Heart right ventricle (tissue), 16 donors: ENCODE measurements around the gene PID1. TPM values are rescaled to one million over a fixed set of nuclear protein-coding genes. Genes with fewer than 3 reads are reported as not detected.
A peak's percentile ranks its signal among the peaks of the same experiment; 100 is the strongest.

Experiments used
- ATAC-seq, 8 donors: fragments of 200-7000 bp; cut with Tn5 transposase; one replicate each; pipeline ENCODE4 v1.9.1; 2020; ENCODE audit warnings: mild to moderate bottlenecking in 8 of 8, moderate library complexity in 8 of 8, moderate number of reproducible peaks in 1 of 8
- DNase-seq, 2 donors: peaks; one replicate each; pipeline ENCODE4 v3.0.0-alpha.2; 2020
- H3K27ac ChIP-seq, 10 donors: fragments of 200-600 bp; sonication (generic) in 2 of 10; one replicate each; pipeline versions ENCODE4 v1.5.0 to v1.8.0; 2020 to 2022; ENCODE audit warnings: mild to moderate bottlenecking in 3 of 10
- H3K27me3 ChIP-seq, 7 donors: fragments of 200-600 bp; one replicate each; pipeline ENCODE4 v1.8.0; 2021 to 2022; ENCODE audit warnings: mild to moderate bottlenecking in 2 of 7
- H3K36me3 ChIP-seq, 9 donors: fragments of 200-600 bp; sonication (generic) in 1 of 9; one replicate each; pipeline versions ENCODE4 v1.5.0 to v1.8.0; 2020 to 2022; ENCODE audit warnings: mild to moderate bottlenecking in 2 of 9
- H3K4me1 ChIP-seq, 9 donors: fragments of 200-600 bp; sonication (generic) in 1 of 9; one replicate each; pipeline versions ENCODE4 v1.5.0 to v1.8.0; 2020 to 2022; ENCODE audit warnings: mild to moderate bottlenecking in 4 of 9
- H3K4me3 ChIP-seq, 10 donors: fragments of 200-600 bp; sonication (generic) in 2 of 10; one replicate each; pipeline versions ENCODE4 v1.5.0 to v1.8.0; 2020 to 2022; ENCODE audit warnings: mild to moderate bottlenecking in 7 of 10, moderate library complexity in 2 of 10
- H3K9me3 ChIP-seq, 11 donors: fragments of 200-600 bp in 10 of 11; sonication (generic) in 2 of 11; one replicate each; pipeline versions ENCODE4 v1.5.0 to v1.8.0; 2013 to 2022; ENCODE audit warnings: mild to moderate bottlenecking in 2 of 11, control low read depth in 1 of 11, moderate library complexity in 1 of 11
- CTCF ChIP-seq, 9 donors: fragments of 200-600 bp; sonication (generic) in 2 of 9; IDR thresholded peaks; one replicate each; pipeline versions ENCODE4 v1.5.0 to v1.8.0; 2021 to 2022; ENCODE audit warnings: antibody characterized with exemption in 9 of 9, mild to moderate bottlenecking in 5 of 9, moderate library complexity in 1 of 9
- whole genome bisulfite sequencing, 2 donors: extraction: QIAGEN DNeasy Blood & Tissue Kit; methylation state at CpG; one replicate each; pipeline ENCODE4 v1.1.7; 2013; ENCODE audit warnings: inconsistent platforms in 1 of 2; 5-methylcytosine and 5-hydroxymethylcytosine counted together
- intact Hi-C, 10 donors: fragments of 100-400 bp; cut with DNase I; formaldehyde crosslinking; loops; one replicate each; pipeline versions ENCODE4 v1.11.1 to v1.14.2; 2022
- polyA plus RNA-seq, 2 donors: library from polyadenylated mRNA; stranded (reverse); fragments of 200-250 nt; gene quantifications; one replicate each; pipeline ENCODE4 v1.2.3, GENCODE V29; 2013
- total RNA-seq, 10 donors: library from RNA; stranded (reverse); fragmentation: NEBNext Ultra II Directional in 3 of 10; extraction: Animal tissue kit (Norgen Biotek cat#: 25700) in 3 of 10; gene quantifications; one replicate each; pipeline versions ENCODE4 v1.2.1 to v1.2.4, GENCODE V29; 2021 to 2023
- donor health status: Arrhythmogenic right ventricular cardiomyopathy.
- donor health status: ischemic (EF 13 %, LVEDD 7.1; RV severe dilation, severe dysfunction).
- donor health status: healthy with polysubstance abuse.
- donor health status: DM: no; HTN: yes; CAD: no.
- donor health status: DM: no; HTN: no; CAD: no.
- donor health status: ischemic (EF 25% LVEDD 6.9; RV normal size, moderate dysfunction).
- donor health status: ischemic (EF 25% LVEDD 5.7; RV mildly dilated, moderate dysfunction).
- donor health status: healthy.
- donor health status: DM: yes; HTN: yes; CAD: no.
- donor health status: Ischemic cardiomyopathy.
- donor health status: ischemic (EF 35%, LVEDD 5.7; RV mildly dilated, moderate dysfunction).
- donor health status: nonischemic (EF 11% LVEDD 7.7; RV severe dilation, severe dysfunction).
- donor health status: DM: yes; HTN: yes; CAD: no.
- donor health status: PGD.
- donor health status: ischemic (EF 29% LVEDD 5.4; RV normal size, mild dysfunction).
- donor health status: nonischemic (EF 23%, LVEDD 6.1; RV moderate dilation, normal function).

The PID1 gene
- total and polyA plus RNA-seq, 12 donors: 3.6 to 12.0 (median 6.1) TPM

- no peak overlapping the region for H3K4me3 ChIP-seq
Observed at GRCh38 chr2:229256376-229256775, 14.7 kb downstream of the PID1 start.

DNA sequence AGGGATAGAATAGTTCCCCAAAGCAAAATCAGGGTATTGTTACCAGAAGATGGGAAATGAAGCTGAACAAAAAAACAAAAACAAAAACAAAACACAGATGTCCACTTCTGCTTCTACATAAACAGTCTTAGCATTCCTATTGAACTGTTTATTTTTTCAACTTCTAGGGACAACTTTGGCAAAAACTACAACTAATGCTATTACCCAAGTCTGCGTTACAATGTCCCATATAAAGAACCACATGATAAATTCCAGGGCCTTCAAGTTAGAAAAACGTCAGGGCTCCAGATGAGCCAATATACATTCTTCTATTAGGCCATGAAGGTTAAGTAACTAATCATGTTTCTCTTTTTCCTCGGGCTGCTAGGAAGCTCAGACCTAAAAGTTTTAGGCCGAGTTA, 16.9 kb downstream of the PID1 start:
- H3K27ac ChIP-seq: no peak overlapping the region
- no peaks in the 10 kb centered on the region for H3K36me3 ChIP-seq
- H3K4me1 ChIP-seq: peaks cover 0 to 13% (median 0%) of the 10 kb centered on the region in 9 donors
- H3K9me3 ChIP-seq: no peaks in the 10 kb centered on the region
- DNase-seq: no peak
- WGBS, 2 donors: 48 to 54% methylated on average over 4 of the region's 4 CpGs
- intact Hi-C loops: no loop called here
- TF ChIP-seq CTCF (IDR thresholded peaks at IDR 0.05): no peak
- no peak for ATAC-seq
- H3K4me3 ChIP-seq: no peak overlapping the region
- H3K27me3 ChIP-seq: no peaks in the 10 kb centered on the region

More at GRCh38 chr2:229256376-229256775, 14.7 kb downstream of the PID1 start:
- Histone ChIP-seq H3K36me3 (peaks cover 0 to 8% (median 1%) of the 10 kb centered on the region in 9 donors), H3K9me3 (peaks cover 0 to 18% (median 4%) of the 10 kb centered on the region in 11 donors), H3K27me3 (no peaks in the 10 kb centered on the region), H3K4me1 (peaks cover 0 to 13% (median 0%) of the 10 kb centered on the region in 9 donors), H3K27ac (no peak overlapping the region)
- no peak for TF ChIP-seq CTCF (IDR thresholded peaks at IDR 0.05)
- no peak for ATAC-seq
- no peak for DNase-seq
- intact Hi-C loops: no loop called here

DNA sequence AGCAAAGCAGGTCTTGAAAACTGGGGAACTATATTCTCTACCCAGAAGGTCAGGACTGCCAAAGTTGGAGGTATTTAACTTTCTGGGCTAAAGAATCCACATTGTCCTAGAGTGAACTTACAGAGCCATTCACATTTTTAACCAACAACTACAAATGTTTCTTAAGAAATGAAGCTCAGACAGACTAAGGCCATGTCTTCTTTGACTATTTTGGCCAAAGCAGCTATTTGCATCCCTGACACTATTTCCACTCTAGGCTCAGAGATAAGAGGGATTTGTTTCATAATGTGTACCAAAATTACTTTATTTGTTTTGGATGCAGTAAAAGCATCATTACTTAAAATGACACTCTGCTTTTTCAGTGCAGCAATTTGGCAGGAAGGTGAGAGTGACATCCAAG, 18.1 kb downstream of the PID1 start:
- H3K4me1 ChIP-seq: peaks cover 0 to 13% (median 0%) of the 10 kb centered on the region in 9 donors
- TF ChIP-seq CTCF (IDR thresholded peaks at IDR 0.05): no peak
- ATAC-seq: peak in 5 of 8 donors; percentile 42 to 62 (median 53)

DNA sequence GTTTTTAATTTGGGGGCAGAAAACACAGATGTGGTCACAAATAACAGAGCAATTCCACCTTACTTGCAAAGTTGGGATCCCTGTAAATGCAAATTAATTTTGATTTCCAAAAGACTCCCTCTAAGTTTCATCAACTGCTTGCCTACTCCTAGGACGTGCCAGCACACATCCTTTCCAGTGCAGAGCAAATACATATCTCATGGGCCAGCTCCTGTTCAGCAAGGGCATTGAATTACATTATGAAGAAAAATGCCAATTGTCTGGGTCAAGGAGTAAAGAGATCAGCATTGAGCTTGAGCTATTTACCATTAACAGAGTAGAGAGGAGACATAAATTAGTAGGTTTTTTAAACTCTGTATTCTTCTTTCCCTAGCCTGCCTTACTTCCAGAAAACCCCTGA, 18.8 kb downstream of the PID1 start:
- H3K4me1 ChIP-seq: peaks cover 0 to 16% (median 0%) of the 10 kb centered on the region in 9 donors
- ATAC-seq (no peak), DNase-seq (no peak)
- H3K4me3 ChIP-seq: no peak overlapping the region
- intact Hi-C loops: no loop called here
- no peaks in the 10 kb centered on the region for H3K9me3 ChIP-seq
- H3K27me3 ChIP-seq: no peaks in the 10 kb centered on the region
- no peaks in the 10 kb centered on the region for H3K36me3 ChIP-seq
- peak overlapping the region in 2 of 10 donors; percentile 6 to 15 for H3K27ac ChIP-seq
- 41 to 47% methylated on average over 1 of the region's 1 CpG for WGBS, 2 donors
- TF ChIP-seq CTCF (IDR thresholded peaks at IDR 0.05): no peak

More for the DNA sequence above, 18.1 kb downstream of the PID1 start:
- Histone ChIP-seq H3K4me3 (no peak overlapping the region), H3K27ac (peak overlapping the region in 2 of 10 donors; percentile 6 to 15), H3K36me3 (no peaks in the 10 kb centered on the region), H3K9me3 (no peaks in the 10 kb centered on the region), H3K27me3 (no peaks in the 10 kb centered on the region)
- DNase-seq: no peak
- intact Hi-C loops: no loop called here
